GM21786 (cell line): ENCODE measurements around the gene AFDN.

ENCODE experiments used
- ATAC-seq: cut with Tn5 transposase; IDR thresholded peaks from one replicate; pipeline ENCODE4 v1.9.1; 2021; ENCODE audit not compliant: unreplicated experiment

Gene AFDN

DNA sequence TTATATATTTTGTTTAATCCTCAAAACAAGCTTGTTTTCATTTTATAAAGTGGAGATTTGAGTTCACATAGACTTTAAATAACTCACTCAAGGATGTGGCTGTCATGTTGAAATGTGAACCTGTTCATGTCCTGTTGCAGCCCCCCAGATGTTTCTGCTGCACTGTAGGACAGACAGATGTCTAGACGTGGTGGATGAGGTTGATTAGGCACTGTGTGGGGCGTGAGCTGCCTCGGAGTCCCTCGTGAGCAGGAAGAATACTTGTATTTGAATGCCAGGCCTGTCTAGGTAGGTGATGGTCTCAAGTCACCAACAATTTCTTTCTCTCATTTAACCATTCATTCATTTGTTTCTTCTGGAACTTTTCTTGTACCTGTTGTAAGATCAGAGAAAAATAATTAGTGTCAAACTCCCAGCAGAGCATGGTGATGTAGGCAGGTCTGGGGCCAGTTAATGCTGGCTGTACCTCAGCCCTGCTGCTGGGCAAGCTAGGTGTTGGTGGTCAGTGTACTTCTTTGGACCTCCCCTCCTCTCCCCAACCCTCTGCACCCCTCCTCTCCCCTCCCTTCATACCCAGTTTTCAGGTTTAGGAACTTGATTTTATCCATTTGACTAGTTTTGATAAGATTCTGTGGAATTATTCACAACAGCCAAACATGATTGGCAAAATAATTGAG, 34.0 kb downstream of the AFDN start:
- ATAC-seq, result no peak

DNA sequence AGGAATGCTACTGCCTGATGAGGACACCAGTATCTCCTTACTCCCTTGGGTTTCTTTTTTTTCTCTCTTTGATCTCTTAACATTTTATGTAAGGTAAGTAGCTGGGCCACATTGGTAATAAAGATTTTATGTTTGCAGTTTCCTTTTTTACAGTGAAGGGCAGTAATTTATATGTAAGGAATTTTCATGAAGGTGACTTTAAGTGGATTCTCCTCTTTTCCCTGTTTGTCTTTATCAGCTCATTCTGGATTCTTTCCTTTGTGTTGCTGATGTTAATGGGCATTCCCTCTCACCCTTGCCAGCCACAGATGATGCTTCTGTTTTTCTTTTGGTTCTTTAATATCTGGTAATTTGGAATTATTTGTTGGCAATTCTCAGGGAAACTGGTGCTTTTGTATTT, 34.7 kb downstream of the AFDN start:
- ATAC-seq, result no peak

DNA sequence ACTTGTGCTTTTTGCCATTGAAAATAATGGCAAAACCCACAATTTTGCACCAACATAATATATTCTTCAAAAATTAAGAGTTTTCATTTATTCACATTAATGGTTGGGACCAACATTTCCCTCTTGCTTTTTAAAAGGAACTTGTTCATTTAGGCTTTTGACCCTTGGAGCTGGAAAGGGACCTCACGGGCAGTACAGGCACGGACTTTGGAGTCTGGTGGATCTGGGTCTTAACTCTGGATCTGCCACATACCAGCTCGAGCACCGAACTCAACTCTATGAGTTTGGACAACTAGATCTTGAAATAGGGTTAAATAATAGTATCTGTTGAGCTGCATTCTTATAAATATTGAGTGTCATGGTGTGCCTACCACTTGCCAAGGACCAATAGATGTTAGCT, 37.2 kb downstream of the AFDN start:
- no peak for ATAC-seq

DNA sequence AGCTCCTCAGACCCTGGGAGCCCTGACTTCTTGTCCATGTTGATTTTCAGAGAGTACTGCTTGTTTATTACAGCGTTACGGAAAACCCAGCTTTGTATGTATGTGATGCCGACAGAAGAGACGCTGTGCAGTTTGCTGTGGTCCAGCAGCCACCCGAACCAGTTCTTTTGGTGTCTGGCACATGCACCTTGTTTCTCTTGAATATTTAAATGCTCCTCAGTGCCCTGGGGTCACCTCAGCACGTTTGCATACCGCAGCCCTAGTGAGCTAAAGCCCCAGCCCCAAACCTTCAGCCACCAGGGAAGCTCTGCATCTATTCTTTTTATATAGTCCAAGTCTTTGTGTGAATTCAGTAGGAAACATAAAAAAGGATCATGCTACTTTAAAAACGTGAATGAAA, 39.9 kb downstream of the AFDN start:
- no peak for ATAC-seq

DNA sequence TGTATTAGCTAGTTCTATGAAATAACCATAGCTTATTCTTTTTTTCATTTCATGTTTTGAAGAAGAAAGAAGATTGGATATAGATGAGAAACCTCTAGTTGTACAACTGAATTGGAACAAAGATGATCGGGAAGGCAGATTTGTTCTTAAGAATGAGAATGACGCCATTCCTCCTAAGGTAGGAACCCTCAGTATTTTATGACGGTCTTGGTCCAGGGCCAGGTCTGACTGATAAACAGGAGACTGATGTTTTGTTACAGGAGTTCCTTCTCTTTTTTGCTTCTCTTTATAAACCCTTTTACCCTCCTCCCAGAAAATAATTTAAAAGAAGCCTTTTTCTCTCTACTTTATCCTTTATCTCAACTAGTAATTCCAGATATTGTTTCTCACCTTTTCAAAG, 43.6 kb downstream of the AFDN start:
- ATAC-seq, result no peak

DNA sequence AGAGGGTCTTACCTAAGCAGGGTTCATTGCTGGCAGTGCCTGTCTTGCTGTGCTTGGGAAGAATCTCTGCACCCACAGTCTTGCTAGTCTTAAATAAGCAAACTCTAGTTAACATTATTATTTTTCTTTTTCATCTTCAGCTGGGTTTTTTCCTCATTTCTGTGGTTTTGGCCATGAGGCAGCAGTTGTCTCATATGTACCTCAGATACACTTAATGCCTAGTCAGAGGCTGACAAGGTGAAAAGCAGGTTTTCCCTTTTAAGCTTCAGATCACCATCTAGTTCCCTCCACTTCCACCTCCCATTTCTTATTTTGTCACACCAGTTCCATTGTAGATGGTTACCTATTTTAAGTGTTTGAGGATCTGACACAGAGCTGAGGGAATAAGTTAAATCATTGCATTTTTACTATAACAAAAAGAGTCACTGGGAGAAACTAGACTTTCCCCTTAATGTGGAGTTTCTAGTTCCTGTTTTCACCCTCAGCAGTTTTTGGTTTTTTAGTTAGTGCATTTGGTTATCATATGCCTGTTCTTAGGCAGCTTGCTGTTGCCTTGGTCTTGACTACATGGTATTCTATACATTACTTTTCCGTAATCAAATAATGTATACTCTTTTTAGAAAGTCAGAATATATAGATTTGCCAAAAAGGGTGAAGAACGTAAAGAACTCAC, 46.0 kb downstream of the AFDN start:
- ATAC-seq, result peak; percentile 58

DNA sequence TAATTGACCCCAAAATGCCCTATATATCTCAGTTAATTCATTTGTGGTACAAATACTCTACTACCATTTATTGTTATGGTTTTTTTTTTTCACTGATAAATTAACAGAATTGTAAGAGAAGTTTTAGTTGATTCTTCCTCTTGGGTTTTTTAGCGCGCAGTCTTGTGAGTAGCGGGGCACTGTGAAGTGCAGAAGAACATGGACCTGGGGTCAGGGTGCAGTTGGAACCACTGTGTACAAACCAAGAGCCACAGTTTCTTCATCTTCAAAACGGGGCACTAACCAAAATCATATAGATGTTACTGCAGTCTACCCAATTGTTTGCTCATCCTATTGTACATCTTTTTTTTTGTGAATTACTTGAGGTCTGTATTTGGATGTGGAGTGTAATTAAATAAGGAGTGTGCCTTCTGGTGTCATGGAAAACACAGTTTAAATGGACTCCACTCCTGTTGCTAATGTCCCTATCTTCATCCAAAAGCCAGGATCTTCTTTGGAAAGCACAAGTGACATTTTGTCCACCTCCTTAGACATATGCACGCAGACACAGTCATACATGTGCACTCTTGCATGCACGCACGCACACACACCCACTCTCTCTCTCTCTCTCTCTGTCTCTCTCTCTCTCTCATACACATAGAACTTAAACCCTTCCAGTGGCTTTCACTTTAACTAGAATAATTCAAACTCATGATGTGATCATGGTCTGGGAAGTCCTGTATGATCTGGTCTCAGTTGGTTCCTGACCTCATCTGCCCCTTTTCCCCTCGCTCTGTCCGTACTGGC, 51.5 kb downstream of the AFDN start:
- ATAC-seq, result no peak

DNA sequence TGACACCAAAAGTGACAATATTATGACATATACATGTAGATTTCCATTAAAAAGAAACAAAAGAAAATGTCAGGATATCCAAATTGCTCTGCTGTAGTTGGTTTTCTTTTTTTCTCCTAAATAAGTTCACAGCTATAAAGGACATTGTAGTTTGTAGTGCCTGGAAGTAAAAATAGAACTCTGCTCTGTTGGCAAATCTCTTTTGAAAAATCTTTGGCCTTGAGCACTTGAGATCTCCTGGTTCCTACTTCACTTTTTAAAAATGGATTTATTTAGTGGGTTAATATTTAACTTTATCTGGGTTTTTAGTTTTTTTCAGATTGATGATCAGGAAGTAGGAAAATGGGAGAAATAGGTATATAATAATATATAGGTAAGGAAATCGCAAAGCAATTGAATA, 52.9 kb downstream of the AFDN start:
- no peak for ATAC-seq

DNA sequence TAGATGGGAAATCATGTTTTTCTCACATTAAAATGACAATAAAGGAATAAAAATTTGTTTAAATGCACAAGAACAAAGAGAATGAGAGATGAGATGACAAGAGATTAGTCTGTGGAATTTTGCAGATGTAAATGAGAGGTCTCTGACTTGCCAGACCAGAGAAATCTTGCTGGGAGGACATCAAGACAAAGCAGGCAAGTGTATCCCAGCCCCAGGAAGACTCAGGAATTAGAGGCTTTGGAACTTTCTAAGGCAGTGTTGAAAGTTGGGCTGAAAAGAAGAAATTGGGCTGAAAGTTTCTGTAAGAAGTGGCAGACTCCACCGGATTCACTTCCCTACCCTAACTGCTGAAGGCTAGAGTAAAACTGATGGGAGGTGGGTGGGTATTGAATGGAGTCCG, 54.6 kb downstream of the AFDN start:
- ATAC-seq, result no peak

DNA sequence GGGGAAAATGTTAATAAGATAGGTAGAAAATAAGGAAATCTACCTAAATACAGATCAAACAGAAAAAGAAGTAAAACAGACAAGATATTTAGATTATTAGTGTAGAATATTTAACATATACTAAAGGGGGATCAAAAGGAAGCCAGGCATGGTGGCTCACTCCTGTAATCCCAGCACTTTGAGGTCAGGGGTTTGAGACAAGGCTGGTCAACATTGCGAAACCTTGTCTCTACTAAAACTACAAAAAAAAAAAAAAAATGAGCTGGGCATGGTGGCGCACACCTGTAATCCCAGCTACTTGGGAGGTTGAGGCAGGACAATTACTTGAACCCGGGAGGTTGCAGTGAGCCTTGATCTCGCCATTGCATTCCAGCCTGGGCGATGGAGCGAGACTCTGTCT, 55.5 kb downstream of the AFDN start:
- ATAC-seq, result no peak

DNA sequence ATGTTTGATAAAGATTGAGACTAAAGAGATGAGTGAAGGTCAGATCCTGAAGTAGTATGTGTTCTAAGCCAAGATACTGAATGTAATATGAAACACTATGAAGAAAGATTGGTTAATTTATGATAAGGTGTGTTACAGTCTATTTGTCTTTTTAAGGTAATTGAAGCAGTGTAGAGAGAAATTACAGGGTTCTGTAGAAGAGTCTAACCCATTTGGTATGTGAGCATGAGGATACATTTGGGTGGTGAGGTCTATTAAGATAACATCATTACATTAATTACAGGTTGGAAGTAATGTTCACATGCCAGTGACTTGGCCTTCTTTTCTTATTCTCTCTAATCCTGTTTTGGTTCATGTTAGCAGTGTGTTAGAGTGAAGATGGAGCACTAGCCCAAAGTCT, 61.4 kb downstream of the AFDN start:
- ATAC-seq, result no peak

DNA sequence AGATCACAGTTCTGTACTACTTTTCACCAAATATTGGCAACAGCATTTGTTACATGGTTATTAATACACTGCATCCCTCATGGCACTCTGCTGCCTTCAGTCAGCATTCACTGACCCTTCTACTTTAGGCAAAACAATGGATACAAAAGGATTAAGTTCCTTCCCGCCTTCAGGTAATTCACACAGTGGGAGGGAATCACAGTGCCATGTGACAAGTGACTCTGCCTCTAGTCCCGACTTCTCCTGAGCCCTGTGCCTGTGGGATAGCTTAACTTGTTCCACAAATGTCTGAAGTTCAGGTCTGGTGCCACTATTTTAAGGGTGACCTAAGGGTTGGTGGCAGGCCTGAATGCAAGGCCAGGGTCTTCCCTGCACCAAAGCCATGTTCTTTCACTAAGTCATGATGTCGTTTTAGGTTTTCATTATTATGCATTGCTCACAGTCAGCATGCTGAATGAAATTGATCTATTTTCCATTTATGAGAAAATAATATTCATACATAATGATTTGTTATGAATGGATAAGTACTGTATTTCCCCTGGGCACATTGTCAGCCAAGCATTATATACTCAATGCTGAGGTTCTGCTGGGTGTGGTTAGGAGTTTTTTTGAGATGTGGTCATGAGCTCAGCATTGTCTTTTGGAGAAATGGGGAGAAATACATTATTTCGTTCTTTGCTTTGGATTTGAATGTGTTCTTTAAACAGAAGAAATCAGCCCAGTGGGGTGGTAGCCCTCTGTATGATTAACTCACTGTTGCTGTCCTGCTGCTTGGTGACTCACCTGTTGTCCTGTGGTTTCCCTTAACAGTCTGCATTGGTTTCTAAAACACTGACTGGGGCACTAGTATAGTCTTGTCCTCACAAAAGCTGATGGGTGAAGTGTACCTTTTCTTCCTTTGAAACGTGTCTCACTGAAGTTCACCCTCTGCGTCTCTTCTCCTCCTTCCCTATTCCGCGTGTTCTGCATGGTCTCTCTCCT, 66.4 kb downstream of the AFDN start:
- peak; percentile 97 for ATAC-seq

DNA sequence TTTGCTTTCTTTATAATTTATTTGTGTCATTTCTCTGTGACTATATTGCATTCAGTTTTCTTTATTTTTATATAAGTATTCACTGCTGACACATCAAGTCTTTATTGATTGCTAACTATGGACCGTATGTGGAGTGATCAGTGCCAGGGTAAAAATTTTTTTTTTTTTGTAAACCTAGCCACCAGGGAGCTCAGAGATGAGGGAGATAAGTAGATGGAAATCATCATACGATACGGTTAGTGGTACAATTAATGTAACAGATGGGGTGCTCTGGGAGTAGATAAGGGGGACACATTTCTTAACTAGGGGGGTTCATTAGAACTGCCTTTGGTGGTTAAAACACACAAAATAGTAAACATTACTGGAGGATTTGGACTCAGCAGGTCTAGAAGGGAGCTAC, 68.3 kb downstream of the AFDN start:
- ATAC-seq, result no peak

DNA sequence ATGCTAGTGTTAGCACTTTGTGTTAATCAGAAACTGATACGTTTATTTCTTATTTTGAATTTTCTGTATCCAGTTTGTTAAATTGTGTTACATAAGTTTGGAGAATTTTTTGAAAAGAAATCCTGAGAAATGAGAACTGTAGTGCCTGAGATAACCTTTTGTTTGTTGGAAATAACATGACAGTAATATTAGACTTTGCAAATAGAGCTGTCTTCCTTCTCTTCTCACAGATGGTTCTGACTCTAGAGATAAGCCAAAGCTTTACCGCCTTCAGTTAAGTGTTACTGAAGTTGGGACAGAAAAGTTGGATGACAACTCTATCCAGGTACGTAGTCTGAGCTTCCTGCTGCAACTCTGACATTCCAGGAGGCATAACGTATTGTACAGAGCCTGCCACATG, 69.9 kb downstream of the AFDN start:
- no peak for ATAC-seq

DNA sequence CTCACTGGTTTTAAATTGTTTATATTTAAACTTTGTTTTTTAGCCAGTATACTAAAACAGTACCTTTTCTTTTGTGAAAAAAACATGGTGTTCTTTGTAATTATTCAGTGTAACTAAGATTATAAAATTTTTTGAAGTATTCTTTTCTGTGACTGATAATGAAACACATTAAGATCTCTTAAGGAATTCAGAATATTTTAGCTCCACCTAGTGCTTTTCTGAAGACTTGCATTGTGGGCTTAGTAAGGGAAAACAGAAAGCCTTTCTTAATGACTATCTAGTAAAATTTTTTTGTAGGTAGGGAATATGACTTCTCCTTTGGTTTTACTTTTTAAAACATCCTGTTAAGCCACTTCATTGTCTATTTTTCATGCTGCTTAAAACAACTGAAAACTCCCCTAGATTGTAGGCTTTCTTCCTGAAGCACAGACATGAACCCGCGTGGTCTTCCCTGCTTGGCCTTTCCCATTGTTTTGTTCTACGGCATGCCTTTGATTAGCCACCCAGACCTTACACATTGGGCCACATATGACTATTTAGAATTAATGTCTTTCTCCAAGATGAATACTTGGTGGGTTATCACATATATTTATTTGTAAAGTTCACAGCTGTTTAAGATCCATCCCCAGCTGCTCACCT, 72.1 kb downstream of the AFDN start:
- no peak for ATAC-seq

DNA sequence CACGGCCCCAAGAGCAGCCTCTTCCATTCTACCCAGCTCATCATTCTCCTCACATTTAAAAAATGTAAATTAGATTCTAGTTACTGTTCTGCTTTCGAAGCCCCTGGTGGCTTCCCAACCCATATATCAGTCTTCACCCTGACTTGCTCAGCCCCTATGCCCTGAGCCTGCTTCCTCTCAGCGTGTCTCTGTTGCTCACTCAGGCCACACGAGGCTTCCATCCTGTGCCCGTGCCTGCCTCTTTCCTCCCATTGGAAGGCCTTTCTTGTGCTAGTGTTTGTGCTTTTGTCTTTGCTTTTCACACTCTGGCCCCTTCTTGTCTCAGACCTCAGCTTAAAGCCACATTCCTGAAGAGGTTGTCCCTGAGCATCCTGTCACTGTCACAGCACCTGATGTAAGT, 78.1 kb downstream of the AFDN start:
- no peak for ATAC-seq

DNA sequence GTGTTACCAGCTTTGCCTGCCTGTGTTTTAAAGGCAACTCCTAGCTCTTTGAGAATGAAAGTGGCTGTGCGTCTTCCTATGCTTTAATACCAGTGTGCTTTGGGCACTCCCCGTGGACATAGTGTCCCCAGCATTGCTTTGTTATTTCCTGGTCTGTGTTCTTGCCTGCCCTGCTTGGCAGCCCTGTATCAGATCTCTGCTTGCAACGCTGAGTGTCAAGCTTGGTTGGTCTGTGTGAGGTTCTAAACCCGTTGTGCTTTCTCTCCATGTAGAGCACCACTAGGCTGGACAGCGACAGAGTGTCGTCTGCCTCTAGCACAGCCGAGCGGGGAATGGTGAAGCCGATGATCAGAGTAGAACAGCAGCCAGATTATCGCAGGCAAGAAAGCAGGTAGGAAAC, 80.2 kb downstream of the AFDN start:
- ATAC-seq, result no peak

DNA sequence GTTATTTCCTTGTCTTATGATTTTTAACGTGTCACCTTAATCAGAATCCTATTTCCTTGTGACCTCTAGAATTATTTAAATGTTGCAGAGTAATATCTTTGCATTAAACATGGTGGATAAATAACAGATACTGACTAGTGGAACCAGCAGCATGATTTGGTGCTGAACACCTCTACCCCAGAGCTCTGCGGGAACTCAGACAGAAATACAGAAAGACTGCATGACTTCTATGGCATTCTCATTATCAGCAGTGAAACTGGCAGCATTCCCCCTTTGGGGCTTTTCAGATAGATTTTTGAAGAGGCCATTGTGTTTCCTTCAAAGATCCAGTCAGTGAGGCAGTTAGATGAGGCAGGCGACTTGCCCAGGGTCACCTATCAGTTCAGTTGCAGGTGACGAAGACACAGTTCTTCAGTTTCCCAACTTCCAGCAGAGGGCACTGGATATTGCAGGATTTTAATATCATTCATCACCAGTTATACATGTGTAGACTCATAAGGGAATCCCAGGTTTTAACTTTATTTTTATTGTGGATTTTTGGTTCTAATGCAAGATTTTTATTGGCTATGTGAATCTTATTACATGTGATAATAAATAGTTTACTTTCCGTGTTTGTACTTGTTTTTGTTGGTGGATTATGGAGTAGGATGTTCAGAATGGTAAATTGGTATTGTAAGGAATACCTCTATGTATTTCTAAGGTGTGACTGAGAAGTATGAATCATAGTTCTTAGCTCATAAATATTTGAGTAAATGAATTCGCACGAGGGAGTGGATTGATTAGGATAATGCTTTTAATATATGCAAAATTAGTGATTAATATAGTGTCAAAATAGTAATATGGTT, 81.3 kb downstream of the AFDN start:
- ATAC-seq, result no peak

DNA sequence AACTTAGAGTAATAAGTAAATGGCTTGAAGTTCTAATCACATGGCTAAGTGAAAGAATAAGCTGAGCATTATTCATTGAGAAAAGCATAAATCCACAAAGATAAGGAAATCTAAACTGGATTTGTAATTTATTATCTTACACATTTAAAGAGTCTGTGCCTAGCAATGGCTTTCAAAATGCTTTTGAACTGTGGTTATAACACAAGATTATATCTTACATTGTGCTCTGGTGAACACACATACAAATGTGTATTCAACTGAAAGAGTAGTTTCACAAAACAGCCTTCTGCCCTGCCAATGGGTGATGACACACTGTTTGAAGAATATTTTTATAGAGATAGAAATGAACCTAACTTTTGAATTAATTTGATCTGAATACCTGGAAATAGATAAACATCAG, 83.3 kb downstream of the AFDN start:
- ATAC-seq, result no peak

DNA sequence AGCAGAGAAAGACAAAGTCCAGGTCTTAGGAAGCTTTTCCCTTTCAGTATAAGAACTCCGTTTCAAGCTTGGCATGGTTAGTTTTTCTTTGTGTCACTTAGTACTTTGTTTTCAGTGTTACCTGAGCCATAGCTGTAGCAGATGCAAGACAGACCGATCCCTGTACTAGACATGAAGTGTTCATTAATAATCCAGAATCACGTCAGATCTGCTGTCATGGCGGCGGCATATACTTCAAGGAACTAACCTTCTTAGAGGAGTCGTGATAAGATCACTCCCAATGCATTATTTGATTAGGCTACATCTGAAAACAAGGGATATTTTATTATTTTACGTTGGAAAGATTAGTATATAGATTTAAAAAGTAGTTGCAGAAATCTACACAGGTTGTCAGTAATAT, 83.9 kb downstream of the AFDN start:
- ATAC-seq, result no peak
